GM12873 (cell line): ENCODE results near the gene MAN2B2.

Experiments used
- CTCF ChIP-seq: IDR thresholded peaks from 2 replicates; pipeline ENCODE4 v1.5.1; 2012; ENCODE audit warnings: low read depth, mild to moderate bottlenecking, moderate library complexity, low read length, control low read depth; ENCODE audit not compliant: insufficient read depth; ENCODE audit errors: missing control alignments

The MAN2B2 gene

GRCh38 chr4:6562931-6563901 lies 11.8 kb upstream of the MAN2B2 start:
- TF ChIP-seq CTCF: no peak

- TF ChIP-seq CTCF: no peak
These were observed 10.9 kb upstream of the MAN2B2 start for GRCh38 chr4:6563935-6564645.

- TF ChIP-seq CTCF: no peak
These were observed 9.1 kb upstream of the MAN2B2 start for GRCh38 chr4:6565691-6566390.

- no peak for TF ChIP-seq CTCF
These were observed 8.4 kb upstream of the MAN2B2 start for GRCh38 chr4:6566391-6567190.

GRCh38 chr4:6567218-6567617 lies 7.8 kb upstream of the MAN2B2 start:
- no peak for TF ChIP-seq CTCF

GRCh38 chr4:6568148-6568547 lies 6.8 kb upstream of the MAN2B2 start:
- no peak for TF ChIP-seq CTCF
